Psoas muscle (tissue), 8 donors: Measurements from ENCODE around the gene CNRIP1. TPM values are rescaled to one million over a fixed set of nuclear protein-coding genes. Genes with fewer than 3 reads are reported as not detected.
A peak's percentile ranks its signal among the peaks of the same experiment; 100 is the strongest.
"Not testable (repeated sequence)": the region's sequence is repeated elsewhere in the genome, so short reads cannot be mapped to it uniquely, and the experiment has no call there.

Experiments used
- ATAC-seq, 4 donors: fragments of 200-7000 bp; cut with Tn5 transposase; one replicate each; pipeline ENCODE4 v1.9.1; 2020; ENCODE audit warnings: moderate library complexity in 3 of 4, mild to moderate bottlenecking in 2 of 4
- DNase-seq, 2 donors: peaks; one replicate each; pipeline ENCODE4 v3.0.0-alpha.2; 2020
- H3K27ac ChIP-seq: fragments of 200-600 bp; one replicate; pipeline ENCODE4 v1.8.0; 2022
- H3K27me3 ChIP-seq, 3 donors: fragments of 200-600 bp in 1 of 3; one replicate each; pipeline versions ENCODE4 v1.6.1 to v1.8.0; 2013 to 2022; ENCODE audit warnings: low read length in 2 of 3, mild to moderate bottlenecking in 2 of 3, moderate library complexity in 1 of 3; ENCODE audit not compliant: insufficient read depth in 3 of 3
- H3K36me3 ChIP-seq, 2 donors: fragments of 200-600 bp in 1 of 2; one replicate each; pipeline versions ENCODE4 v1.6.1 to v1.8.0; 2013 to 2022; ENCODE audit warnings: low read depth in 1 of 2, mild to moderate bottlenecking in 1 of 2, moderate library complexity in 1 of 2; ENCODE audit not compliant: insufficient read depth in 1 of 2
- H3K4me1 ChIP-seq: fragments of 200-600 bp; one replicate; pipeline ENCODE4 v1.8.0; 2022
- H3K4me3 ChIP-seq: fragments of 200-600 bp; one replicate; pipeline ENCODE4 v1.8.0; 2022; ENCODE audit warnings: mild to moderate bottlenecking
- H3K9me3 ChIP-seq: fragments of 200-600 bp; one replicate; pipeline ENCODE4 v1.8.0; 2022
- WGBS, 3 donors: extraction: QIAGEN DNeasy Blood & Tissue Kit; methylation state at CpG; one replicate each; pipeline versions ENCODE4 v1.1.6 to v1.1.7; 2013; 5-methylcytosine and 5-hydroxymethylcytosine counted together
- intact Hi-C, 2 donors: fragments of 100-400 bp; cut with DNase I; formaldehyde crosslinking; loops; one replicate each; pipeline versions ENCODE4 v1.11.0 to v1.14.2; 2022
- polyA plus RNA-seq, 3 donors: library from polyadenylated mRNA; stranded (reverse); fragments of 200-250 nt; gene quantifications; one replicate each; pipeline ENCODE4 v1.2.3, GENCODE V29; 2013
- total RNA-seq, 4 donors: library from RNA; stranded (reverse); fragmentation: NEBNext Ultra II Directional in 2 of 4; extraction: Animal tissue kit (Norgen Biotek cat#: 25700) in 2 of 4; gene quantifications; one replicate each; pipeline versions ENCODE4 v1.2.1 to v1.2.4, GENCODE V29; 2021 to 2023
- TF ChIP-seq, protein P1 (sequence below): fragments of 200-600 bp; IDR thresholded peaks from one replicate; pipeline ENCODE4 v1.8.0; 2022; ENCODE audit warnings: antibody characterized with exemption
- donor health status: healthy with polysubstance abuse.
- donor health status: DM: no; HTN: no; CAD: no; lungs with moderate emphysema.
- donor health status: Bipolar disorder and iron deficiency.
- donor health status: healthy.
- donor health status: DM: yes; HTN: yes; CAD: no.
- donor health status: DM: no; HTN: no; CAD: no.
- donor health status: DM: no; HTN: no; CAD: no.
- donor health status: DM: yes; HTN: yes; CAD: no.

Gene CNRIP1
- total and polyA plus RNA-seq, 7 donors: 3.5 to 11.7 (median 5.3) TPM

DNA sequence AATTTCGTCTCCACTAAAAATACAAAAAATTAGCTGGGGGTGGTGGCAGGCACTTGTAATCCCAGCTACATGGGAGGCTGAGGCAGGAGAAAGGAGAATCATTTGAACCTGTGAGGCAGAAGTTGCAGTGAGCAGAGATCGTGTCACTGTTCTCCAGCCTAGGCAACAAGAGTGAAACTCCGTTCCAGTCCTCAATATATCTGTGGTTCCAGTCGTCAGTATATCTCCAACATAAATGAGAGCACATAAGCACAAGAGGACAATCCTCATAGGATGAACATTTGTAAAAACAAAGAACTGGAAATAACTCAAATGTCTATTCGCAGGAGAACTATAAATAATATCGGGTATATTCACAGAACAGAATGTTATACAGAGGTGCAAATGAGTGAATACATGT is 32.2 kb upstream of the CNRIP1 start:
- no peaks in the 10 kb centered on the region for H3K36me3 ChIP-seq
- H3K4me3 ChIP-seq: no peak overlapping the region
- 71 to 82% (median 79%) methylated on average over 6 of the region's 6 CpGs for WGBS, 3 donors
- intact Hi-C loops: no loop called here
- no peak for ATAC-seq
- no peaks in the 10 kb centered on the region for H3K27me3 ChIP-seq
- no peaks in the 10 kb centered on the region for H3K9me3 ChIP-seq
- DNase-seq: no peak
- H3K27ac ChIP-seq: no peak overlapping the region
- TF ChIP-seq, protein P1, sequence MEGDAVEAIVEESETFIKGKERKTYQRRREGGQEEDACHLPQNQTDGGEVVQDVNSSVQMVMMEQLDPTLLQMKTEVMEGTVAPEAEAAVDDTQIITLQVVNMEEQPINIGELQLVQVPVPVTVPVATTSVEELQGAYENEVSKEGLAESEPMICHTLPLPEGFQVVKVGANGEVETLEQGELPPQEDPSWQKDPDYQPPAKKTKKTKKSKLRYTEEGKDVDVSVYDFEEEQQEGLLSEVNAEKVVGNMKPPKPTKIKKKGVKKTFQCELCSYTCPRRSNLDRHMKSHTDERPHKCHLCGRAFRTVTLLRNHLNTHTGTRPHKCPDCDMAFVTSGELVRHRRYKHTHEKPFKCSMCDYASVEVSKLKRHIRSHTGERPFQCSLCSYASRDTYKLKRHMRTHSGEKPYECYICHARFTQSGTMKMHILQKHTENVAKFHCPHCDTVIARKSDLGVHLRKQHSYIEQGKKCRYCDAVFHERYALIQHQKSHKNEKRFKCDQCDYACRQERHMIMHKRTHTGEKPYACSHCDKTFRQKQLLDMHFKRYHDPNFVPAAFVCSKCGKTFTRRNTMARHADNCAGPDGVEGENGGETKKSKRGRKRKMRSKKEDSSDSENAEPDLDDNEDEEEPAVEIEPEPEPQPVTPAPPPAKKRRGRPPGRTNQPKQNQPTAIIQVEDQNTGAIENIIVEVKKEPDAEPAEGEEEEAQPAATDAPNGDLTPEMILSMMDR: no peak
- no peaks in the 10 kb centered on the region for H3K4me1 ChIP-seq

- H3K27me3 ChIP-seq, H3K4me3 ChIP-seq, H3K27ac ChIP-seq, DNase-seq, intact Hi-C loops, H3K4me1 ChIP-seq, H3K36me3 ChIP-seq, ATAC-seq, H3K9me3 ChIP-seq: not testable (repeated sequence)
- WGBS, 3 donors: 83 to 92% (median 87%) methylated on average over 4 of the region's 4 CpGs
These were observed 29.3 kb upstream of the CNRIP1 start for GRCh38 chr2:68349091-68349490.

GRCh38 chr2:68345129-68345875 is 25.6 kb upstream of the CNRIP1 start:
- 60 to 71% (median 63%) methylated on average over 9 of the region's 9 CpGs for WGBS, 3 donors
- intact Hi-C loops: no loop called here
- TF ChIP-seq, protein P1: no peak

DNA sequence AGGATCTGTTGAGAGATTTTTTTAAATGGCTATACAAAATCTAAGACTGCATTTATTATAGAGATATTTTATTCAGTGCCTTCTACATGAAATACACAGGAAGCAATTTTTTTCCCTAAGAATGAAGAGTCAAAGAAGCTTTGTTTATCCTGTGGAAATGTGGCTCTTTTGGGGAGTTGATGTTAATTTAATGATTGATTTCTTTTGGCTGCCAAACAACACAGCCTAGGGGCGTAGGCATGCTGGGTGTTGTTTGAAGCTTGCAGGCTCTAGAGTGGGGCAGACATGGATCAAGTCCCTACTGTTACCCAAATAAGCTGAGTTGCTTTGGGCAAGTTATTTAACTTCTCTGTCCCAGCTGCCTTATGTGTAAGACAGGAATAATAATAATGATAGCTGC is 24.3 kb upstream of the CNRIP1 start:
- 67 to 80% (median 68%) methylated on average over 1 of the region's 1 CpG for WGBS, 3 donors
- TF ChIP-seq, protein P1: no peak
- no peak overlapping the region for H3K27ac ChIP-seq
- no peaks in the 10 kb centered on the region for H3K4me1 ChIP-seq
- intact Hi-C loops: no loop called here
- no peaks in the 10 kb centered on the region for H3K9me3 ChIP-seq
- H3K4me3 ChIP-seq: no peak overlapping the region
- no peak for DNase-seq
- H3K27me3 ChIP-seq: no peaks in the 10 kb centered on the region
- ATAC-seq: no peak
- H3K36me3 ChIP-seq: no peaks in the 10 kb centered on the region

More at GRCh38 chr2:68345129-68345875, 25.6 kb upstream of the CNRIP1 start:
- Histone ChIP-seq H3K9me3 (no peaks in the 10 kb centered on the region), H3K27me3 (no peaks in the 10 kb centered on the region), H3K36me3 (no peaks in the 10 kb centered on the region), H3K4me3 (no peak overlapping the region), H3K27ac (no peak overlapping the region), H3K4me1 (no peaks in the 10 kb centered on the region)
- no peak for DNase-seq
- peak in 1 of 4 donors; percentile 79 for ATAC-seq

- no peaks in the 10 kb centered on the region for H3K9me3 ChIP-seq
- H3K4me3 ChIP-seq: no peak overlapping the region
- no peak overlapping the region for H3K27ac ChIP-seq
- 75 to 88% (median 86%) methylated on average over 1 of the region's 1 CpG for WGBS, 3 donors
- TF ChIP-seq, protein P1: no peak
- intact Hi-C loops: no loop called here
- ATAC-seq: no peak
- DNase-seq: no peak
- H3K36me3 ChIP-seq: no peaks in the 10 kb centered on the region
- no peaks in the 10 kb centered on the region for H3K4me1 ChIP-seq
- H3K27me3 ChIP-seq: no peaks in the 10 kb centered on the region
These were observed 22.7 kb upstream of the CNRIP1 start for GRCh38 chr2:68342470-68342869.
